GM12878 (cell line): ENCODE results near the gene TMEM72.

ENCODE experiments used
- RELA ChIP-seq: fragments of 450-650 bp; IDR thresholded peaks from 2 replicates; pipeline ENCODE4 v1.8.0; 2014; ENCODE audit warnings: borderline replicate concordance; ENCODE audit not compliant: partially characterized antibody
- SP1 ChIP-seq: IDR thresholded peaks from one replicate; pipeline ENCODE4 v1.6.1; 2011; ENCODE audit warnings: low read depth, low read length

GRCh38 chr10:44882166-44882720, 28.9 kb upstream of the TMEM72 start:
- TF ChIP-seq SP1 (no peak), RELA (no peak)
